GM21825 (cell line): ENCODE results near the gene SCUBE3.

ENCODE experiments used
- ATAC-seq: cut with Tn5 transposase; IDR thresholded peaks from one replicate; pipeline ENCODE4 v1.9.1; 2021; ENCODE audit warnings: mild to moderate bottlenecking, moderate library complexity; ENCODE audit not compliant: unreplicated experiment

SCUBE3 gene

GRCh38 chr6:35264550-35265274, 51.0 kb downstream of the SCUBE3 start:
- ATAC-seq: no peak

GRCh38 chr6:35265523-35265922, 51.8 kb downstream of the SCUBE3 start:
- no peak for ATAC-seq

- ATAC-seq: no peak
These were observed 53.7 kb downstream of the SCUBE3 start for GRCh38 chr6:35267446-35267845.

- no peak for ATAC-seq
These were observed 54.1 kb downstream of the SCUBE3 start for GRCh38 chr6:35267897-35268296.

GRCh38 chr6:35272005-35272404, 58.2 kb downstream of the SCUBE3 start:
- ATAC-seq: no peak

GRCh38 chr6:35273822-35274559, 60.2 kb downstream of the SCUBE3 start:
- no peak for ATAC-seq

DNA sequence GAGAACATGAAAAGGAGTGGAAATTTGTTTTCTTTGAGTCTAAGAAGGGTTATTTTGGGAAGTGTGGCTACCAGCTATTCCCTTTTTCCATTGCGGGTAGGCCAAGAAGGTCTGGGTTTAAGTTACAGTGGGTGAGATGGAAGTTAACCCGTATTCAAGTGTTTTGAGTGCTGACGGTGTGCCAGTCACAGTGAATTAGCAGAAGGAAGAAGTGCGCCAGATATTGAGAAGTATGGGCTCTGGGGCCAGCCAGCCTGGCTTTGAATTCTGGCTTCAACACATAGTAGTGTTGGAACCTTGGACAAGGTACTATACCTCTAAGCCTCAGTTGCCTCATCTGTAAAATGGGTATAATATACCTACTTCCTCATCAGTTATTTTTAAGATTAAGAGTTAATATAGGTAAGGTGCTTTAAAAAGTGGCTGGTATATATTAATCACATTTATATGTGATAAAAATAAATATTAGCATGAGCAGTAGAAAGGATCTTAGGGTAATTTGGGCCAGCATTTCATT, 62.0 kb downstream of the SCUBE3 start:
- ATAC-seq: no peak

- ATAC-seq: no peak
These were observed 65.0 kb downstream of the SCUBE3 start for GRCh38 chr6:35278708-35279107.

DNA sequence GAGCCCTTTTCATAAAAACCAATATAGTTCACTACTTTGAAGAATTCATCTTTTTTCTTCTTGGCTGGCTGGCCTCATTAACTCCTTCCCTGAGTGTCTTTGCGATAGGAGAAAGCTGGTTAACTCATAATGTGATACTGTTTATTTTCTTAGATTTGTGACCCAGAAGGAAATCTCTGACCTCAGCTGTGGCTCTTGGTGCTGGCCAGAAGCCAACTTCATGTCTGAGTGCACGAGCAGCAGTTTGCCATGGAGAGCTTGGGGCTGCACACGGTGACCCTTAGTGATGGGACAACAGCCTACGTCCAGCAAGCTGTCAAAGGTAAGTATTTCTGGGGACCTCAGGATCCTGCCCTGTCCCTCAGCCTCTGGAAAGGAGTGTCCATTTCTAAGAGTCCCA, 67.1 kb downstream of the SCUBE3 start:
- no peak for ATAC-seq

GRCh38 chr6:35282472-35282871, 68.7 kb downstream of the SCUBE3 start:
- ATAC-seq: no peak

GRCh38 chr6:35283361-35283760, 69.6 kb downstream of the SCUBE3 start:
- ATAC-seq: no peak

- no peak for ATAC-seq
These were observed 74.1 kb downstream of the SCUBE3 start for GRCh38 chr6:35287671-35288396.

DNA sequence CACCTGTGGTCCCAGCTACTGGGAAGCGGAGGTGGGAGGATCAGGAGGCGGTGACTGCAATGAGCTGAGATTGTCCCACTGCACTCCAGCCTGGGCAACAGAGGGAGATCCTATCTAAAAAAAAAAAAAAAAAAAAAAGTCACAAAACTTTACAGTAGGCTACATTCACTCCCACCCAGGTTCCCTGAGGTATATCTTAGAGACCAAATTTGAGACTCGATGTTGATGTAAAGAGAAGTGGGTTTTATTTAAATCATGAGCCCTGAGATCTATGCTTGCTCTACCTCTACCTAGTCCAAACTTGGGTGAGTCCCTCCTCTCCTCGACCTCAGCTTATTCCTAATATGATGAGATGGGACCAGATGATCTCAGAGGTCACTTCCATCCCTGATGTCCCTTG, 75.1 kb downstream of the SCUBE3 start:
- ATAC-seq: no peak

- ATAC-seq: no peak
These were observed 77.7 kb downstream of the SCUBE3 start for GRCh38 chr6:35291491-35291890.

GRCh38 chr6:35292494-35292893, 78.7 kb downstream of the SCUBE3 start:
- no peak for ATAC-seq

GRCh38 chr6:35293681-35294080, 79.9 kb downstream of the SCUBE3 start:
- no peak for ATAC-seq

DNA sequence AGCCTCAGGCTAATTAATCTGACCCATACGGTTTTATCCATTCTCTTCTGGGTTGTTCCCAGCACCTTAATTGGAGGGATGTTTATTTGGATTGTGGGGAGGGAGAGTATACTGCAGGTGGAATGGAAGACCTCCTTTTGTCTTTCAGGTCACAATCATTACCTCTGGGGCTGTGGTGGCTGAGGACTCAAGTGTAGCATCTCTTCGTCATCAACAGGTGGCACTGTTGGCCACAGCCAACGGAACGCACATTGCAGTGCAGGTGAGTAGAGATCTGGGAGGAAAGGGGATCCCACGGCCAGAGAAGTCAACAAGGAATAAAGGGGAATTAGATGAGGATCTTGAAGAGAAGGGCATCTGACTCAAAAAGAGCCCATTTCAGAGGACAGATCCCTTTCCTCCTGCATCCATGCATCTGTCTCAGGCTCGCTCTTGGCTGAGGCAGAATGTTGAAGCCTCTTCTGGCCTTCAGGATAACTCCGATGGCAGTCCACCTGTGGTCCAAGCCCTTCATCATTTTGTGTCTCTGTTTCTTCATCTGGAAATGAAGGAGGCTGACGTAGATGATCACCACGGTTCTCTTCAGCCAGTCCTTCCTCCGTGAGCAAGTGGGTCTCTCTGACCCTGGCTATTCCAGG, 80.7 kb downstream of the SCUBE3 start:
- no peak for ATAC-seq

- ATAC-seq: no peak
These were observed 81.3 kb downstream of the SCUBE3 start for GRCh38 chr6:35295036-35295435.

DNA sequence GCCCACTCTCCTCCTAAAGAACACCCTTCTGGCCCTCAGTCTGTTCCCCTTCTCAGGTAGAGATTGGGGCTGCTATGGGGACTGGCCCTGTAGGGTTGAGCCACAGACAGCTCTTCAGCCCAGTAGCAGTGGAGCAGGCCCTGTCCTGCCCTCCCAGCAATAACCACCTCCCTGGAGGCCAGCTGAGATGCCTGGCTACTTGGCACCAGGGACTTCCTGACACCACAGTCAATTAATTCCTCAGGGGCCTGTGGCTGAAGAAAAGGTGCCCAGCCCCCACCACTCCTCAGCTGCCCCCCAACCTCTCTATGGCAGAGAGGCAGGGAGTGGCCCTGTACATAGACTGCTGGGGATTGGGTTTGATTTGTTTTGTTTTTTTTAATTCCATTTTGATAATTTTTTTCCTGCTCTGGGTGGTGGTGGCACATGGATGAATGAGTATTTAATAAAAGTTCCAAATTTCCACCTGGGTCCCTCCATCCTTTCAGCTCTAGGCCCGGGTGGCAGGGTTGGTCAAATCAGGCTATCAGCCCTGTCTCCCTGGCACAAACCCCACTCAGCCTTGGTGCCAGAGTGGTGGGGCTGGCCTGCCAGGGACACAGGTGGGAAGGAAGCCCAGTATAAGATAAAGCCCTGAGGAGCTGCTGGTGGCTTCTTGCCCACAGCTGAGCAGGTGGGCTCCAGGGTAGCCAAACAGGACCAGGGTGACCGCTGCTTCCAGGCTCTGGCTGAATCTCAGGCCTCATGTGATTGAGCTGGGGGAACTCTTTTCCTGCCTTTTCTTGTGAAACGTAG, 82.0 kb downstream of the SCUBE3 start:
- no peak for ATAC-seq

- no peak for ATAC-seq
These were observed 83.3 kb downstream of the SCUBE3 start for GRCh38 chr6:35296931-35297600.
